ENCODE data around the gene MAST3. TPM values are rescaled to one million over a fixed set of nuclear protein-coding genes. Genes with fewer than 3 reads are reported as not detected.

Gene MAST3
- total RNA-seq, 1 experiment from 2014 or later, result 10.4 TPM

DNA sequence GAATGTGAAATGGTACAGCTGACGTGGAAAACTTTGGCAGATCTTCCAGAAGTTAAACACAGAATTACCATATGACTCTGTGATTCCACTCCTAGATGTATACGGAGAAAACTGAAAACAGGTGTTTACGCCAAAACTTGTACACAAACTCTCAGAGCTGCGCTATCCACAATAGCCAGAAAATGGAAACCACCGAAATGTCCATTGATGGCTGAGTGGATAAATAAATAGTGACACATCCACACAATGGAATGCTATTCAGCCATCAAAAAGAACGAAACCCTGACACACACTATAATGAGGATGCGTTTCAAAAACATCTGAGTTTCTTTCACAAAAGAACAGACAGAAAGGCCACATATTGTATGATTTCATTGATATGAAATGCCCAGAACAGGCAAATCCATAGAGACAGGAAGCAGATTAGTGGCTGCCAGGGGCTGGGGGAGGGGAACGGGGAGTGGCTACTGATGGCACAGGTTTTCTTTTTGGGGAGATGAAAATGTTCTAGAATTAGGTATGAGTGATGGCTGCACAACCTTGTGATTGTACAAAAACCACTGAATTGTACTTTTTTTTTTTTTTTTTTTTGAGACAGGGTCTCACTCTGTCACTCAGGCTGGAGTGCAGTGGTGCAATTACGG, 43.9 kb upstream of the MAST3 start:
- Mint-ChIP-seq H3K9me3 (no peaks in the 10 kb centered on the region; a peak in 1 of 5 replicates), H3K27me3 (ENCODE audit: low read depth) (peaks cover 2% of the 10 kb centered on the region; the same call in 1 of the 2 replicates), H3K4me3 (no peak overlapping the region), H3K4me1 (peaks cover 0 to 16% of the 10 kb centered on the region in 2 experiments; a peak in 3 of 4 replicates), H3K27ac (no peak overlapping the region), H3K36me3 (ENCODE audit: insufficient read depth in 1 of 3, low read depth in 3 of 3) (no peaks in the 10 kb centered on the region)
- H3K23ac ChIP-seq (ENCODE audit: insufficient read length, low read depth, low read length), result no peak overlapping the region
- no CpG with 5 or more reads among the region's 9 CpGs for WGBS (ENCODE audit: extremely low coverage, insufficient read length, low lambda C conversion rate)
- H3K14ac ChIP-seq (ENCODE audit: insufficient read depth, low read length), result no peak overlapping the region
- H3K18ac ChIP-seq (ENCODE audit: insufficient read length, low read depth, low read length), result no peak overlapping the region
- TF ChIP-seq CTCF (conservative IDR thresholded peaks at IDR 0.05), result no peak
- H2BK15ac ChIP-seq (ENCODE audit: low read depth, low read length), result no peak overlapping the region
- no peak for DNase-seq
- no peak overlapping the region for H3K4me2 ChIP-seq (ENCODE audit: insufficient read depth, insufficient read length, low read length)
- no peak overlapping the region for H2BK20ac ChIP-seq (ENCODE audit: low read depth, low read length, poor library complexity, severe bottlenecking)
- H3K27me3 ChIP-seq (ENCODE audit: insufficient read depth, low read length), result no peaks in the 10 kb centered on the region
- H3K27ac ChIP-seq (ENCODE audit: insufficient read length, low read depth, low read length), result no peak overlapping the region
- no peak overlapping the region for H4K5ac ChIP-seq (ENCODE audit: insufficient read length, low read depth, low read length)
- H2BK120ac ChIP-seq (ENCODE audit: low read depth, low read length, poor library complexity, severe bottlenecking), result no peak overlapping the region
- H3K9ac ChIP-seq (ENCODE audit: extremely low read depth, insufficient read length, low read length), result no peak overlapping the region
- no peak overlapping the region for H2AFZ ChIP-seq (ENCODE audit: low read length)
- H3K79me1 ChIP-seq (ENCODE audit: insufficient read depth, low read depth, low read length, poor library complexity, severe bottlenecking), result no peaks in the 10 kb centered on the region
- H3K23me2 ChIP-seq (ENCODE audit: insufficient read length, low read depth, low read length, poor library complexity, severe bottlenecking), result no peaks in the 10 kb centered on the region
- H3T11ph ChIP-seq (ENCODE audit: low read length), result no peak overlapping the region
- no peak overlapping the region for H4K91ac ChIP-seq (ENCODE audit: insufficient read length, low read depth, low read length)
- no peaks in the 10 kb centered on the region for H4K20me1 ChIP-seq (ENCODE audit: control insufficient read depth, insufficient read depth, insufficient read length)
- no peaks in the 10 kb centered on the region for H3K4me1 ChIP-seq (ENCODE audit: insufficient read depth, low read length)
- no peak overlapping the region for H2BK5ac ChIP-seq (ENCODE audit: insufficient read length, low read length)
- no peak overlapping the region for H2BK12ac ChIP-seq (ENCODE audit: insufficient read length, low read depth, low read length)
- no peak overlapping the region for H4K8ac ChIP-seq (replicated peaks; ENCODE audit: insufficient read length, low read depth, low read length)
- H3K56ac ChIP-seq (ENCODE audit: insufficient read length, low read depth, low read length), result no peak overlapping the region
- H3K9me3 ChIP-seq (ENCODE audit: control insufficient read depth, low read depth, low read length), result no peaks in the 10 kb centered on the region
- no peak overlapping the region for H2AK5ac ChIP-seq (ENCODE audit: insufficient read length, low read length)
- no peak overlapping the region for H3K4ac ChIP-seq (ENCODE audit: low read depth, low read length)
- H3K79me2 ChIP-seq (ENCODE audit: insufficient read depth, low read length), result no peaks in the 10 kb centered on the region

Data from H9 (cell line).